Astrocyte of the spinal cord (primary cell): ENCODE results near the gene HOXC6.

ENCODE experiments used
- DNase-seq: peaks from one replicate; pipeline ENCODE4 v3.0.0; 2011; ENCODE audit warnings: low read depth, low spot score
- H3K4me3 ChIP-seq: 2 replicates; pipeline ENCODE4 v1.5.1; 2011; ENCODE audit warnings: low read depth, mild to moderate bottlenecking, low read length, moderate library complexity
- CTCF ChIP-seq: IDR thresholded peaks from 2 replicates; pipeline ENCODE4 v1.5.1; 2012; ENCODE audit warnings: low read depth, mild to moderate bottlenecking, low read length, inconsistent platforms
- in situ Hi-C: cut with HindIII; loops from 2 replicates; pipeline ENCODE4 v1.10.0; 2017; ENCODE audit warnings: low sequenced_read_pairs

HOXC6 gene

GRCh38 chr12:54035568-54036264 lies 7.5 kb downstream of the HOXC6 start:
- H3K4me3 ChIP-seq: no peak overlapping the region
- TF ChIP-seq CTCF: no peak
- in situ Hi-C loops: no loop called here
- no peak for DNase-seq

- DNase-seq: no peak
- in situ Hi-C loops: no loop called here
- no peak overlapping the region for H3K4me3 ChIP-seq
- TF ChIP-seq CTCF: peak; percentile 32
Measured at GRCh38 chr12:54036620-54037359, 8.6 kb downstream of the HOXC6 start.

DNA sequence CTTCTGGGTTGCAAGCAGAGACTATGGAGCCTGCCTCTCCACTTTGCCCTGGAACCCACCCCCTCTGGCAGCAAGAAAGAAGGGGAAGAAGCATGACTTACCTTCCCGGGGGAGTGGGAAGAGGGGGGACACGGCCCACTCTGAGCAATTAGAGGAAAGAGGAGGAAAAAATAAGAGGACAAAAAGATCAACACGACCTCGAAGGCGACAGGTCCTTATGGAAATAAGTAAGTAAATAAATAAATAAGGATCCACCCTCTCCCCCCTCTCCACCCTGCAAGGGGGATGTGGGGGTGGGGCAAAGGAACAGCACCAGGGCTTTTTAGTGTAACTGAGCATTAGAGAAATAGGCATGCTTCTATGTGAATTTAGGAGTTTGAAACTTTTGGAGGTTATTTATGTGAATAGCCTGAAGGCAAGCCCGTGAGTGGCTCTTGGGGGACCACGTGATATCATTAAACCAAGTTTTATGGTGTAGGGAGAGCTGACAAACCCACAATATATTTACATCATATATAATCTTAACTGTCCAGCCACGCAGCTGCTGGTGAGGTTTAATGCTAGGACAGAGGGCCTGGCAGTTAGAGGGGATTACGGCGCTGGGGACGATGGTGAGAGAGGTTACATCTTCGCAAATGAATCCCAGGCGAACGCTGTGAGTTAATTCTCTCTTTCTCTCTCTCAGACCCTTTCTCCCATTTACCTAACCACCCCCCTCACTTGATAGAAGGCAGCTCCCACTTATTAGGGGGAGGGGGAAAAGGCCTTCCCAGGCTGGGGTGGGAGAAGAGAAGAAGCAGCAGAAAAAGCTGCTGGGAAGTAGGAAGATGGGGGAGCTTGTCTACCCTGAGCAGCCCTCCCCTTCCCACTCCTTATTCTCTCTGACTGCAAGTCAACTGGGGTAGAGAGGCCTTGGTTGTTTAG lies 9.4 kb downstream of the HOXC6 start:
- no peak for TF ChIP-seq CTCF
- no peak overlapping the region for H3K4me3 ChIP-seq
- in situ Hi-C loops: no loop called here
- DNase-seq: no peak

DNA sequence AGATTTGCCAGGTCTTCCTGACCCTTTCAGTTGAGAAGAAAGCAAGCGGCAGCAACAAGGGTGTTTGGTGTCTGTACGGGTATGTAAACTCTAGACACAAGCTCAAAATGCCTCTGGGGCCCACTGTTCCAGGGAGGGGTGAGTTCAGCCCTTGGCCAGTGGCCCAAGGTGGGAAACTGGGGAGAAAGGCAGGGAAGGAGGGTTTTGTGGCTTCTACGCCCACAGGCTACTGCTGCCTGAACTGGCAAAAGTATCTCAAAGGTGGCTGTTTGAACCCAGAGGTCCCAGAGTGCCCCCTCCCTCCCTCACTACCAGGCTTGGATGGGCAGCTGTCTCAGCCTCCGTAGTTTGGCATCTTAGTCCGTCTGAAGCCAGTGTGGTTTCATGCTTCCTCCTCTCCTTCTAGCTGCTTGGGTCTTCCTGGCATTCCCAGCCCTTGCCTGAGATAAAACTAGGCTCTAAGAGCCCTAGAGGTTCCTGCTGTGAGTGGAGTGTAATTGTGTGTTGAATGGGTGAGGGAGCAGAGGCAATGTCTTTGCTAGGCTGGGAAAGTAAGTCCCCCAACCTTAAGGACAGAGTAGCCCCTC lies 10.1 kb downstream of the HOXC6 start:
- in situ Hi-C loops: no loop called here
- TF ChIP-seq CTCF: no peak
- peak overlapping the region; percentile 8 for H3K4me3 ChIP-seq
- no peak for DNase-seq

- H3K4me3 ChIP-seq: peak overlapping the region; percentile 3
- TF ChIP-seq CTCF: no peak
- DNase-seq: no peak
- in situ Hi-C loops: no loop called here
Measured at GRCh38 chr12:54038871-54039414, 10.7 kb downstream of the HOXC6 start.
